Measurements from ENCODE around the gene SMAD1. TPM values are rescaled to one million over a fixed set of nuclear protein-coding genes. Genes with fewer than 3 reads are reported as not detected.

SMAD1 gene
- polyA plus RNA-seq, 3 donors from 2014 or later = 1.3 to 4.5 (median 2.5) TPM

Other genes with a start within 250 kb of the SMAD1 start
- 1 to 10 TPM; 3.6 to 9.8 (median 5.4) TPM for gene MMAA, start 137.5 kb downstream of the SMAD1 start, polyA plus RNA-seq
- not detected for gene C4orf51, start 198.3 kb downstream of the SMAD1 start, polyA plus RNA-seq